OCI-M1 (cell line): ENCODE measurements around the gene TMEM43.
A peak's percentile ranks its signal among the peaks of the same experiment; 100 is the strongest.
"Not testable (repeated sequence)": the region's sequence is repeated elsewhere in the genome, so short reads cannot be mapped to it uniquely, and the experiment has no call there.

Source experiments
- DNase-seq: peaks from one replicate; lab custom pipeline; 2025; lab: John Stamatoyannopoulos, UW

The TMEM43 gene

GRCh38 chr3:14124615-14125192 lies at the start of gene TMEM43, which contains the start of gene CHCHD4:
Gene TMEM43 (plus strand): TSS chr3:14125052. CDS start chr3:14125194, 142 bp downstream.
Gene CHCHD4 (minus strand): TSS chr3:14124870. CDS start chr3:14124676, 194 bp downstream.
- peak; percentile 98 for DNase-seq

DNA sequence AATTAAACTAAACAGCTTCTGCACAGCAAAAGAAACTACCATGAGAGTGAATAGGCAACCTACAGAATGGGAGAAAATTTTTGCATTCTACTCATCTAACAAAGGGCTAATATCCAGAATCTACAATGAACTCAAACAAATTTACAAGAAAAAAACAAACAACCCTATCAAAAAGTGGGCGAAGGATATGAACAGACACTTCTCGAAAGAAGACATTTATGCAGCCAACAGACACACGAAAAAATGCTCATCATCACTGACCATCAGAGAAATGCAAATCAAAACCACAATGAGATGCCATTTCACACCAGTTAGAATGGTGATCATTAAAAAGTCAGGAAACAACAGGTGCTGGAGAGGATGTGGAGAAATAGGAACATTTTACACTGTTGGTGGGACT lies 49.6 kb upstream of the TMEM43 start:
- not testable (repeated sequence) for DNase-seq

- no peak for DNase-seq
These were observed 47.5 kb upstream of the TMEM43 start for GRCh38 chr3:14077310-14077709.

- DNase-seq = no peak
These were observed 42.7 kb upstream of the TMEM43 start for GRCh38 chr3:14082108-14082657.

DNA sequence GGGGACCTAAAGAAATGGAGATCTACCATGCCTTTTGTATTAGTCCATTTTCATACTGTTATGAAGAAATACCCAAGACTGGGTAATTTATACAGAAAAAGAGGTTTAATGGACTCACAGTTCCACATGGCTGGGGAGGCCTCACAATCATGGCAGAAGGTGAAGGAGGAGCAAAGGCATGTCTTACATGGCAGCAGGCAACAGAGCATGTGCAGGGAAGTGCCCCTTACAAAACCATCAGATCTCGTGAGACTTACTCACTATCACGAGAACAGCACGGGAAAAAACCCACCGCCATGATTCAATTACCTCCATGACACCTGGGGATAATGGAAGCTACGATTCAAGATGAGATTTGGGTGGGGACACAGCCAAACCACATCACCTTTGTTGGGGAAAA lies 37.4 kb upstream of the TMEM43 start:
- not testable (repeated sequence) for DNase-seq

DNA sequence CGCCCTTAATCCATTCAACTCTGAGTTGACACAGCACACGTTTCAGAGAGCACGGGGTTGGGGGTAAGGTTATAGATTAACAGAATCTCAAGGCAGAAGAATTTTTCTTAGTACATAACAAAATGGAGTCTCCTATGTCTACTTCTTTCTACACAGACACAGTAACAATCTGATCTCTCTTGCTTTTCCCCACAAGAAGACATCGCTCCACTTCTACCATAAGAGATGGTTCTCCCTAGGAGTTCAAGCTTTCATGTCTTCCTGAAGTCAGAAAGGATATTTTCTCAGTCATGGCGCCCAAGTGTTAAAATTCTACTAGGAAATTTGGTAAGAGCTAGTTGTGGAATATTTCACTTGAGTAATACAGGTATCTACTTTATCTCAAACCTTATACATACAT lies 32.9 kb upstream of the TMEM43 start:
- not testable (repeated sequence) for DNase-seq

DNA sequence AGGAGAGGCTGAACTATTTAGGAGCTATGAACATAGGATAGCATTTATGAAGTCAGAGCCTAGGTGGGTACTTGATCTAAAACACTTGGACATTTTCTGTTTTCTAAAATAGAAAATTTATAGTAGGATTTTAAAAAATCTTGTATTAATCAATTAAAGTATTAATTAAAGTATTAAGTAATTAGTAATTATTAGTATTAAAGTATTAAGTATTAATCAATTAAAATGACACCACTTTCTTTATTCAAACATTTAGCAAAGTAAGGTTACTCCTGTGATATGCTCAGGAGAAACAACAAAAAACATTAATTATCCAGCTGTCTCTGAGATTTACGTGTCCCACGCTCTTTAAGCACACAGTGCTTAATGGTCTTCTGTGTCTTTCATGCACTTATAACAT lies 32.4 kb upstream of the TMEM43 start:
- DNase-seq = no peak

GRCh38 chr3:14093831-14094230 lies 31.0 kb upstream of the TMEM43 start:
- no peak for DNase-seq

GRCh38 chr3:14096742-14097141 lies 28.1 kb upstream of the TMEM43 start:
- no peak for DNase-seq

- no peak for DNase-seq
These were observed 27.0 kb upstream of the TMEM43 start for GRCh38 chr3:14097616-14098391.

DNA sequence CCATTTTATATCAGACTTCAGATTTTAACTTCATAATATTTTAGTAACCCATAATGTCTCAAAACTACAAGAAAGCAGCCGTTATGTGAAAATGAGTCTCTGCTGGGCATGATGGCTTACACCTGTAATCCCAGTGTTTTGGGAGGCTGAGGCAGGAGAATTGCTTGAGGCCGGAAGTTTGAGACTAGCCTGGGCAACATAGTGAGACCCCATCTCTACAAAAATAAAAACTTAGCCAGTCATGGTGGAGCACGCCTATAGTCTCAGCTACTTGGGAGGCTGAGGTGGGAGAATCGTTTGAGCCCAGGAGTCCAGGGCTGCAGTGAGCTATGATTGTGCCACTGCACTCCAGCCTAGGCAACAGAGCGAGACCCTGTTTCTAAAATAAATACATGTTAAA lies 15.0 kb upstream of the TMEM43 start:
- DNase-seq = not testable (repeated sequence)

- no peak for DNase-seq
These were observed 14.2 kb upstream of the TMEM43 start for GRCh38 chr3:14110699-14111098.

GRCh38 chr3:14113965-14114635 lies 10.8 kb upstream of the TMEM43 start:
- peak; percentile 3 for DNase-seq

DNA sequence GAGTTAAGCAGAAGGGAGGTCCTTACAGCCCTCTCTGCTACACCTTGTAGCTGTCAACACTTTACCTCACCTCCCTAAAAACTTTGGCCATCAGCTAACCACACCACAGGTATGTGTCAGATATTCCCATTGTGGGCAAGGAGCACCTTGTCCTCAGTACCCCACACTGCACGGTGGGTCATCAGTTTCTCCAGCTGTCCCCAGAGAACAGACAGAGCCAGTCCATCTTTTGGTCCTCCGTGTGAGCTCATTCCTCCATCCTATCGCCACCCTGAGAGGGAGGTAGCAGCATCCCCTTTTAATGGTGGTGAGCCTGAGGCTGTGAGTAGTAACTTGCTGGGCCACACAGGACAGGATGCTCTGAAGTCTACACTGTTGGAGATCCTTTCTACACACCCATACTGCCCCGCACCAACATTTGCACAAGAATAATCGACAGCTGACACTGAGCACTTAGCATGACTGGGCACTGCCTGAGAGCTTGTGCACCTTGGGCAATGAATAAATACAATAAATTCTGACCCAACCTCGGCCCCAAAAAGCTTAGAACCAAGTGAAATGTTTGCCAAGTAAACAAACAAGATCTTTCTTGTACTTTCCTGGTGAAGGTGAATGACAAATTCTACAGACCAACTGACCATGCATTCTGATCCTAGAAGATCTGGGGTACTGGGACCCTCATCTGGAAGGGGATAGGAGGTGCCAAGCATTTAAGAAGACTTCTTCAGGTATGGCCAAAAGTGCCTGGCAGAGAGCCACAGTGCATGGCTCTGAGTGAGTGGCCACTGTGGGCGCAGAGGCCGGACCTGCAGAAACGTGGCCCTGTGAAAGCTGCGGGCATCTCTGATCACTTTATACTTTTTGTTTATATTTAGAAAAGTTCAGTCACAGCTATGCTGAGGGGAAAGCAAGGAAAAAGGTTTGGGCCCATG lies 7.1 kb upstream of the TMEM43 start:
- no peak for DNase-seq

GRCh38 chr3:14118400-14119381 lies 6.2 kb upstream of the TMEM43 start:
- peak; percentile 61 for DNase-seq

DNA sequence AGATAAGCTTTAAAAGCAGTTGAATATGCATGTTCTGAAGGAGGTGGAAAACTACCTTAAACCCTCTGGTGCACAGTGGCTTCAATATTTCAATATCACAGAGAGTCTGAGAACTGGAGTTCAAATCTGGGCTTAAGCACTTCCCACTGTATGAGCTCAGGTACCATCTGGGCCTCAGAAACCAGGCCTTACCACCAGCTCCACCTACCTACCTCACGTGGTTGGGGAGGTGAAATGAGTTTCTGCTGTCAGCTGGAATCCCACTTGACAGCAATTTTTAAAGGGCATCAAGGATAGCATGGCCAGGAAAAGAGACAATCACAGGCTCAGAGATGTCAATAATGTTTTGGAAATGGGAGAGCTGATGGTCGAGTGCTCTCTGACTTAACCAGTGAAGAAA lies 5.2 kb upstream of the TMEM43 start:
- no peak for DNase-seq

DNA sequence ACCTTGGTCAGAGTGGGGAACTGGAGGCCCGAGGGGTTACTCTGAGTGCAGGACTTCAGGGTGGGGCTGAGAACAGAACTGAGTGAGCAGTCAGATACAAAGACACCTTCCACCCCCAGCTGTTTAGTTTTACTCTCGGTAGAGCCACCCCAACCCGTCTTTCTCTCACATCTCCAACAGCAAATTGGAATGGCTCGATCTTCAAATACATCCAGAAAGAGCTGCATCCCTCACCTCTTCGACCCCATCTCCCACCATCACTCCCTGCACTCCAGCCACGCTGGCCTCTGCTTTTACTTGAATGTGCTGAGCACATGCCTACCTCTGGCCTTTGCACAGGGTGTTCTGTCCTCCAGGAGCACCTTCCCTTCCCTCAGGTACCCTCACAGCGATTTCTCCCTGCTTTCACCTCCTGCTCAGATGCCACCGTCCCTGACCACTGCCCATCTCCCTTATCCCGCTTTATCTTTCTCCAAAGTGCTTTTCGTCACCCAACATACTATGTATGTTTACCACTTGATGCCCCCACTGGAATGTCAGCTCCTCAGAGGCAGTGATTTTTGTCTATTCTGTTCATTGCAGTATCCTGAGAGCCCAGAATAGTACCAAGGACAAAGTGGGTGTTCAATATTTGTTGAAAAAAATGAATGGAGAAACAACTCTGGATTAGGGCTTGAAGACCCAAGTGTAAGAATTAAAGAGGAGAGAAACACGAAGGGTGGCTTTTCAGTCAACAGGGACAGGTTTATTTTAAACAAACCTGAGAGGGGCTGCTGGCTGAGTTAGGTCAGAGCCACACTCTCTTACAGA lies 4.5 kb upstream of the TMEM43 start:
- no peak for DNase-seq

GRCh38 chr3:14120921-14121448 lies 3.9 kb upstream of the TMEM43 start:
- peak; percentile 15 for DNase-seq

DNA sequence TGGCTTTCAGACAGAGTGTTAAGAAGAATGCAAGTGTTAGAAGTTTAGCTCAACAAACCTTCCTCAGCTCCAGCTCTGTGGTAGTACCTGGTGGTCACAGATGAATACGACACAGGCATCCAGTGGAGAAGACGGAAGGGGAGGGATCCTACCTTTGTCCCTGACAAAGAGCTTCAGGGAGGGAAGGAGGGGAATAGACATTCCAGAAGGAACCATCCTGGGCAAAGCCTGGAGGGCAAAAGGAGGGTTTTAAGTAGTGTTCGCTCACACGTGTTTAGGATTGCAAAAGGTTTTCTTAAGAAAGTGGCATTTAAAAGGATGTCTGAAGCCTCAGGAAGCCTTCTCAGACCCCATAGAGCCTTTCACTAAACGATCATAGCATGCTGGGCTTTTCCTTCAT lies 3.0 kb upstream of the TMEM43 start:
- DNase-seq = no peak
